Kidney glomerular epithelial cell (primary cell): ENCODE data around the gene ZNF850.
"Not testable (repeated sequence)": the region's sequence is repeated elsewhere in the genome, so short reads cannot be mapped to it uniquely, and the experiment has no call there.

Source experiments
- DNase-seq: peaks from one replicate; lab custom pipeline; 2025; lab: John Stamatoyannopoulos, UW

Gene ZNF850

DNA sequence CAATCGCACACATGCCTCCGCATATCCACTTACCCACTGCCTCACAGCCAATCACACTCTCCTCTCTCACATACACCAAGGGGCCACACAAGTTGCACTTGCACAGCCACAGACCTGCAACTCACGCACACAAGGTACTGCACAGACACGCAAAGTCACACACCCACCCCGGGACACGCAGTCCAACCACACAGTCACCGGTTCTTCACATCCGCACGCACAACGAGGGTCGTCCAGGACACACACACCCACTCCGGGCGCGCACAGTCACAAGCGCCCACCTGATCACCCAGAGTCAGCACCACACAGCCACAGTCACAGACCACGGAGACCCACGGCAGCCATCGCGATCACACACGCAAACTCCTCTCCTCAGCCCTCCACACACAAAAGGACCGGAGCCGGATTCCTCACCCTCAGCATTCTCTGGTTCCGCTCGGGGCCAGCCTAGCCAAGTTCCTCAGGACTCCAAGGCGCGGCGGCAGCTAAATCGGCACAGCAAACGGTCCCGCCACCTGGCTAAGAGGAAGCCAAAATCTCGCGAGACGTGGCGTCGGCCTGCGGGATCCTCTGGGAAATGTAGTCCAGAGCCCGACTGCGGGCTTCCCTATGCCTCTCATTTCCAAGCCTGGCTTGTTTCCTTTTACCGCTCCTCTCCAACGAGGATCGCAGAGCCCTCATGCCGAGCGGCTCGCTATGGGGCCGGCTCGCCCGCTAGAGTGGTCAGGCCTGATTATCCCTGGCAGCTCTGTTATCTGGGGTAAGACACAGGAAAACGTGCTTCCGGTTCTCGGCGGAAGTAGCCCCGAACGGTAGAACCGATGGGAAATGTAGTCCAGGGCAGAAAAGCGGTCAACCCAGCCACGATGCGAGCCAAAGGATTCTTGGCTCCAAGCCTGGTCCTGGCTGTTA lies at the start of gene ZNF850:
ZNF850 (minus strand) TSS at position 497 of the 912 bp plus-strand sequence. CDS start 10,201 bp downstream, outside the sequence.
- peak; percentile 96 for DNase-seq

- no peak for DNase-seq
These were observed 49.2 kb upstream of the ZNF850 start for GRCh38 chr19:36821758-36822157.

DNA sequence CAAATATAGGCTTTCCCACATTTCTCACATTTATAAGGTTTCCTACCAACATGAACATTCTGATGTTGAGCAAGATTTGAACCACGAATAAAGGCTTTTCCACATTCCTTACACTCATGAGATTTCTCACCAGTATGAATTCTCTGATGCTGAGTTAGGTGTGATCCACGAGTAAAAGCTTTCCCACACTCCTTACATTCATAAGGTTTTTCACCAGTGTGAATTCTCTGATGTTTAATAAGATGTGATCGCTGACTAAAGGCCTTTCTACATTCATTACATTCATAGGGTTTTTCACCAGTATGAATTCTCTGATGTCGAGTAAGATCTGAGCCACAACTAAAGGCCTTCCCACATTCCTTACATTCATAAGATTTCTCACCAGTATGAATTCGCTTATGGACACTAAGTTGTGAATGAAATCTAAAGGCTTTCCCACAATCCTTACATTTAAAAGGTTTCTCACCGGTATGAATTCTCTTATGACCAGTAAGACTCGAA lies 46.6 kb upstream of the ZNF850 start:
- no peak for DNase-seq

GRCh38 chr19:36807029-36807428 lies 34.4 kb upstream of the ZNF850 start:
- no peak for DNase-seq

DNA sequence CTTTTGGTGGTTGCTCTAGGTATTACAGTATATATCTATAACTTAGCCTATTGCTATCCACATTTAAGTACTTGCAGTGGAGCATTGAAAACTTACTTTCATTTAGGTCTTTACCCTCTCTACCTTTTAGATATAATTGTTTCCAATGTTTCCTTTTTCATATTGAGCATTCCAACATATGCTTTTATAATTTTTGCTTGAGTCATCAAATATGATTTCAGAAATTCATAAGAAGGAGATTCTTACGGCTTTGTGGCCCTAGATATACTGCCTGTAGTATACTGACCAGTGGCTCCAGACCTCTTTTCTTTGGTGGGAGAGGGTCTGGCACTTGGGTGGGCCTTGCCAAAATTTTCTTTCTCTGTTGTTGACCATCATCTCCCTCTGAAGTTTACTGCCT lies 32.8 kb upstream of the ZNF850 start:
- no peak for DNase-seq

- no peak for DNase-seq
These were observed 25.1 kb upstream of the ZNF850 start for GRCh38 chr19:36797786-36798108.

- no peak for DNase-seq
These were observed 24.0 kb upstream of the ZNF850 start for GRCh38 chr19:36796714-36796992.

DNA sequence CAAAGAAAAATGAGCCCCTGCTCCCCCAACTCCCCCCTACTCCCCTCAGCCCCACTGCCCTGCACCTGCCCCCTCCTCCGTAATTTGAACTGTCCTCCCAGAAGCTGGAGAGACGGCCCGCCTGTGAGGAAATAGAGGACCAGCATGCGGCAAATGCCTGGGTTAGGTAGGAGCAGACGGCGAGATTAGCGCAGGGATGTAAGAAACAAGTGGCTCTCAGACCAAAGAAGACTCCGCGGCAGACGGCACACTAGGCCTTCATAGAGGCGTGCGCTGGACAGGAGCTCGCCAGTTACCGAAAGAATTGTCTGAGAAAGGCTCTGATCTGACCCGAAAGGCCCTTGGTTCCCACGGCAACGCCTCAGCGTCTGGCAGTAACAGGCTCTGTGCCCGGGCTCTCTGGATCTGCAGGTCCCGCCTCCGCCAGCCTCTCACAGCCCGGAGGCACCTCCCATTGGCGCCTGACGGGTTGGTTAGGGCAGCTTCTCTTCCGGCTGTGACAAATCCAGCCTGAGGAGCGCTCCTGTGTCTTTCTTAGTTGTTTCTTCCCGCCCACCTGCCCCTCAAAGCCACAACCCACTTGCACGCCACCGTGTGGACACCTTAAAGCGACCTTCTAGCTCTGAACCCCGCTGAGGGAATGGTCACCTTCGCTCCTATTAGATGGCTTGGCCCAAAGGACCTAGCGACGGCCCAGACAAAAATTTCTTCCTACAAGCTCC lies 19.0 kb upstream of the ZNF850 start:
- not testable (repeated sequence) for DNase-seq

GRCh38 chr19:36775768-36776167 lies 3.2 kb upstream of the ZNF850 start:
- no peak for DNase-seq

- DNase-seq = no peak
These were observed 594 bp upstream of the ZNF850 start for GRCh38 chr19:36773223-36773579.

DNA sequence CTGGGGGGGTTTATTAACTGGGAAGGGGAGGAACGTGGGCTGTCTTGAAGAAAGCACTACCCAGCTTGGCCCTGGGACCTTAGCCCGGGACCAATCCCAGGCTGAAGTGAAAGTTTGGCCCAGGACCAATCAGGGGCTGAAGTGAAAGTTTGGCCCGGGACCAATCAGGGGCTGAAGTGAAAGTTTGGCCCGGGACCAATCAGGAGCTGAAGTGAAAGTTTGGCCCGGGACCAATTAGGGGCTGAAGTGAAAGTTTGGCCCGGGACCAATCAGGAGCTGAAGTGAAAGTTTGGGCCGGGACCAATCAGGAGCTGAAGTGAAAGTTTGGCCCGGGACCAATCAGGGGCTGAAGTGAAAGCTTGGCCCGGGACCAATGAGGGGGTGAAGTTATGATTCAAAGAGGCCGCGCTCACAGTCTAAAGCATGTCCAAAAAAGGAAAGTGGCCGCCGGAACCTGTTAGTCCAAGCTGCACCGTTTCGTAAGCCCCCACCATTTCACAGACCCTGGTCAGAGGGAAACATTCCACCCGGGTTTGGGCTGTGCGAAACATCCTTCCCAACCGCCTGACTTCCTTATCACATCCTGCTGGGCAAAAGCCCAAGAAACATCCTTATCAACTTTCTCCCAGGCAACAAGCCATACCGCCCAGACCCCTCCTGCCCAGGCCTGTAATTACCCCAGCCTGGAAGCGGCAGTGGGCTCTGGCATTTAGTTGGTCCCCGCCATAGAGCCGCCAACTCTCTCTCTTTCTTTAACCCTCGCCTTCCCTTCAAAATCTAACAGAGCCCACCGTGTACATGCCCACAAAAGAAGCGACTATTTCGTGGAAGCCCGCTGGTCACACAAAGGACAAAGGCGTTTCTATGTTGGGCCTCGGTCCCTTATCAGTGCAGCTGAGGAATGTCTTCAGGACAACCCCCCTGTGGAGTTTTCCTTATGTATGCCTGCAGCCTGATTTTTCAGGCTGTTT lies 1.1 kb downstream of the ZNF850 start:
- peak; percentile 53 for DNase-seq

GRCh38 chr19:36750066-36750691 lies 22.4 kb downstream of the ZNF850 start:
- DNase-seq = no peak

- not testable (repeated sequence) for DNase-seq
These were observed 23.0 kb downstream of the ZNF850 start for GRCh38 chr19:36749613-36750012.

GRCh38 chr19:36748431-36749275 lies 24.0 kb downstream of the ZNF850 start:
- DNase-seq = no peak

DNA sequence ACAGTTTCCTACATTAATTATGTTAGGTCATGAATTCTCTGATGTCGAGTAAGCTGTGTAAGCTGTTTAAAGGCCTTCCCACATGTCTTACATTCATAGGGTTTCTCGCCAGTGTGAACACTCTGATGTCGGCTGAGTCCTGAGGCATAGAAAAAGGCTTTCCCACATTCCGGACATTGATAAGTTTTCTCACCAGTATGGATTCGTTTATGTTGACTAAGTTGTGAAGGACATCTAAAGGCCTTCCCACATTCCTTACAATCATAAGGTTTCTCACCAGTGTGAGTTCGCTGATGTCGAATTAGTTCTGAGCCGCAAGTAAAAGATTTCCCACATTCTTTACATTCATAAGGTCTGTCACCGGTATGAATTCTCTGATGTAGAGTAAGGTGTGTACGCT lies 24.9 kb downstream of the ZNF850 start:
- no peak for DNase-seq

DNA sequence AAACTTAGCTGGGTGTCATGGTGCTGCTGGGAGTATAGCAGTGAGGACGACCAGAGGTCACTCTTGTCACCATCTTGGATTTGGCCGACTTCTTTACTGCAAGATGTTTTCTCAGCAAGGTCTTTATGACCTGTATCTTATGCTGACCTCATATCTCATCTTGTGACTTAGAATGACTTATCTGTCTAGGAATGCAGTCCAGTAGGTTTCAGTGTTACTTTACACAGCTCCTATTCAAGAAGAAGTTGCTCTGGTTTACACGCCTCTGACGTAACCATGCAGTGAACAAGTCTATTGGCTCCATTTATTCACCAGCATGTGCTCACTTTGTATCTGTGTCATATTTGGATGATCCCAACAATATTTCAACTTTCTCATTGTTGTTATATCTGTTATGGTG lies 26.7 kb downstream of the ZNF850 start:
- DNase-seq = no peak

- not testable (repeated sequence) for DNase-seq
These were observed 36.4 kb downstream of the ZNF850 start for GRCh38 chr19:36736166-36736565.

DNA sequence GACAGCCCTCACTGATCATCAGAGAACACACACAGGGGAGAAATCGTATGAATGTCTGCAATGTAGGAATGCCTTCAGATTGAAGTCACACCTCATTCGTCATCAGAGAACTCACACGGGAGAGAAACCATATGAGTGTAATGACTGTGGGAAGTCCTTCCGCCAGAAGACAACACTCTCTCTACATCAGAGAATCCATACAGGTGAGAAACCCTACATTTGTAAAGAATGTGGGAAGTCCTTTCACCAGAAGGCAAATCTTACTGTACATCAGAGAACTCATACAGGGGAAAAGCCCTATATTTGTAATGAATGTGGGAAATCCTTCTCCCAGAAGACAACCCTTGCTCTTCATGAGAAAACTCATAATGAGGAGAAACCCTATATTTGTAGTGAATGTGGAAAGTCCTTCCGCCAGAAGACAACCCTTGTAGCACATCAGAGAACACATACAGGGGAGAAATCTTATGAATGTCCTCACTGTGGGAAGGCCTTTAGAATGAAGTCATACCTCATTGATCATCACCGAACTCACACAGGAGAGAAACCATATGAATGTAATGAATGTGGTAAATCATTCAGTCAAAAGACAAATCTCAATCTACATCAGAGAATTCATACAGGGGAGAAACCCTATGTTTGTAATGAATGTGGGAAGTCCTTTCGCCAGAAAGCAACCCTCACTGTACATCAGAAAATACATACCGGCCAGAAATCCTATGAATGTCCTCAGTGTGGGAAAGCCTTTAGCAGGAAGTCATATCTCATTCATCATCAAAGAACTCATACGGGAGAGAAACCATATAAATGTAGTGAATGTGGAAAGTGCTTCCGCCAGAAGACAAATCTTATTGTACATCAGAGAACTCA lies 52.7 kb downstream of the ZNF850 start:
- no peak for DNase-seq

GRCh38 chr19:36709423-36709822 lies 63.2 kb downstream of the ZNF850 start:
- no peak for DNase-seq

- no peak for DNase-seq
These were observed 65.5 kb downstream of the ZNF850 start for GRCh38 chr19:36707134-36707533.
